HG02870 (cell line): ENCODE measurements around the gene SLC30A10.
"Not testable (repeated sequence)": the region's sequence is repeated elsewhere in the genome, so short reads cannot be mapped to it uniquely, and the experiment has no call there.

Experiments used
- ATAC-seq: cut with Tn5 transposase; IDR thresholded peaks from one replicate; pipeline ENCODE4 v1.9.1; 2021; ENCODE audit warnings: mild to moderate bottlenecking, moderate library complexity; ENCODE audit not compliant: unreplicated experiment

SLC30A10 gene

GRCh38 chr1:219928791-219929118 is 398 bp upstream of the SLC30A10 start:
- ATAC-seq = no peak

- no peak for ATAC-seq
These were observed 930 bp downstream of the SLC30A10 start for GRCh38 chr1:219927298-219927955.

- no peak for ATAC-seq
These were observed 1.9 kb downstream of the SLC30A10 start for GRCh38 chr1:219926363-219926998.

GRCh38 chr1:219924342-219924741 is 4.0 kb downstream of the SLC30A10 start:
- no peak for ATAC-seq

- ATAC-seq = no peak
These were observed 10.4 kb downstream of the SLC30A10 start for GRCh38 chr1:219917851-219918466.

- no peak for ATAC-seq
These were observed 11.1 kb downstream of the SLC30A10 start for GRCh38 chr1:219917281-219917680.

GRCh38 chr1:219916257-219916656 is 12.1 kb downstream of the SLC30A10 start:
- ATAC-seq = no peak

GRCh38 chr1:219913005-219913770 is 15.2 kb downstream of the SLC30A10 start:
- no peak for ATAC-seq

GRCh38 chr1:219910716-219911115 is 17.6 kb downstream of the SLC30A10 start:
- ATAC-seq = no peak

- ATAC-seq = no peak
These were observed 18.9 kb downstream of the SLC30A10 start for GRCh38 chr1:219909476-219909875.

- no peak for ATAC-seq
These were observed 20.2 kb downstream of the SLC30A10 start for GRCh38 chr1:219908170-219908569.

- no peak for ATAC-seq
These were observed 20.6 kb downstream of the SLC30A10 start for GRCh38 chr1:219907772-219908070.

GRCh38 chr1:219906924-219907771 is 21.2 kb downstream of the SLC30A10 start:
- ATAC-seq = no peak

- not testable (repeated sequence) for ATAC-seq
These were observed 21.8 kb downstream of the SLC30A10 start for GRCh38 chr1:219906565-219906923.

- ATAC-seq = no peak
These were observed 22.8 kb downstream of the SLC30A10 start for GRCh38 chr1:219905524-219905923.

GRCh38 chr1:219904934-219905333 is 23.4 kb downstream of the SLC30A10 start:
- ATAC-seq = no peak

GRCh38 chr1:219903353-219903871 is 24.9 kb downstream of the SLC30A10 start:
- ATAC-seq = no peak

- no peak for ATAC-seq
These were observed 25.4 kb downstream of the SLC30A10 start for GRCh38 chr1:219902951-219903350.

GRCh38 chr1:219900882-219901281 is 27.5 kb downstream of the SLC30A10 start:
- ATAC-seq = no peak

GRCh38 chr1:219900201-219900600 is 28.2 kb downstream of the SLC30A10 start:
- no peak for ATAC-seq

GRCh38 chr1:219898375-219898774 is 30.0 kb downstream of the SLC30A10 start:
- no peak for ATAC-seq
